Endothelial cell of umbilical vein (primary cell): ENCODE data around the gene HSD17B8. TPM values are rescaled to one million over a fixed set of nuclear protein-coding genes. Genes with fewer than 3 reads are reported as not detected.

Experiments
- BruUV-seq: library from RNA; stranded (reverse); fragments of 400-500 nt; replicated peaks from 2 replicates; lab custom pipeline; 2021; lab: Mats Ljungman, UMichigan
- CTCF ChIA-PET: fragments of 300-600, 350-600 bp; sonication (Branson Sonifier 250); formaldehyde crosslinking; loops from one replicate; lab custom pipeline; 2021; ENCODE audit warnings: antibody characterized with exemption, inconsistent platforms; lab: Charles Lee
- POLR2A ChIA-PET: fragments of 300-600, 350-600 bp; sonication (Branson Sonifier 250); formaldehyde crosslinking; loops from one replicate; lab custom pipeline; 2021; ENCODE audit warnings: antibody characterized with exemption, inconsistent platforms; lab: Charles Lee
- DNase-seq: peaks from one replicate; pipeline ENCODE4 v3.0.0-alpha.2; 2011; ENCODE audit warnings: low read depth, low spot score
- FAIRE-seq: peaks from 2 replicates; lab custom pipeline; 2011; peaks lifted over from hg19 to GRCh38; lab: Jason Lieb, UNC
- H2AFZ ChIP-seq: 2 replicates; pipeline ENCODE4 v1.6.0; 2012; ENCODE audit warnings: low read depth, low read length, control low read depth, inconsistent platforms
- H3K27ac ChIP-seq: 2 replicates; pipeline ENCODE4 v1.5.1; 2011; ENCODE audit warnings: low read depth, mild to moderate bottlenecking, control low read depth, low read length, moderate library complexity; ENCODE audit not compliant: insufficient read depth
- H3K27me3 ChIP-seq, 2 experiments: 2 replicates each; pipeline versions ENCODE4 v1.6.0 to v1.6.1; 2011; ENCODE audit warnings: low read length in 2 of 2, mixed read lengths in 1 of 2; ENCODE audit not compliant: control insufficient read depth in 2 of 2, insufficient read depth in 2 of 2
- H3K36me3 ChIP-seq, 2 experiments: 2 replicates in 1 of 2; 3 replicates in 1 of 2; pipeline ENCODE4 v1.5.1; 2011; ENCODE audit warnings: low read length in 2 of 2, mild to moderate bottlenecking in 1 of 2, moderate library complexity in 1 of 2; ENCODE audit not compliant: control insufficient read depth in 2 of 2, insufficient read depth in 2 of 2; ENCODE audit errors: extremely low read depth in 1 of 2
- H3K4me1 ChIP-seq: 3 replicates; pipeline ENCODE4 v1.5.1; 2011; ENCODE audit warnings: mild to moderate bottlenecking, low read length; ENCODE audit not compliant: control insufficient read depth, insufficient read depth; ENCODE audit errors: extremely low read depth
- H3K4me2 ChIP-seq: 2 replicates; pipeline ENCODE4 v1.6.1; 2011; ENCODE audit warnings: low read length, control low read depth, mixed read lengths; ENCODE audit not compliant: insufficient read depth
- H3K4me3 ChIP-seq, 3 experiments: fragments of 200-600 bp in 1 of 3; sonication (generic), shearing (Covaris generic) in 1 of 3; replicated peaks in 1 of 3; 2 replicates each; pipeline ENCODE4 v1.5.1; 2011 to 2016; ENCODE audit warnings: control low read depth in 3 of 3, low read length in 3 of 3, mild to moderate bottlenecking in 2 of 3, inconsistent platforms in 1 of 3, low read depth in 1 of 3, moderate library complexity in 1 of 3; ENCODE audit not compliant: insufficient read depth in 1 of 3
- H3K79me2 ChIP-seq: 2 replicates; pipeline ENCODE4 v1.6.0; 2012; ENCODE audit warnings: low read length, inconsistent platforms; ENCODE audit not compliant: control insufficient read depth, insufficient read depth
- H3K9ac ChIP-seq: replicated peaks from 2 replicates; pipeline ENCODE3; 2011; ENCODE audit warnings: low read length, control low read depth; ENCODE audit not compliant: insufficient read depth; ENCODE audit errors: extremely low read depth
- H3K9me1 ChIP-seq: replicated peaks from 3 replicates; pipeline ENCODE4 v1.6.0; 2011; ENCODE audit warnings: mild to moderate bottlenecking, low read length; ENCODE audit not compliant: control insufficient read depth, insufficient read depth; ENCODE audit errors: extremely low read depth
- H3K9me3 ChIP-seq: replicated peaks from 2 replicates; pipeline ENCODE4 v1.5.1; 2012; ENCODE audit warnings: low read length, inconsistent platforms; ENCODE audit not compliant: control insufficient read depth, insufficient read depth
- H4K20me1 ChIP-seq: replicated peaks from 2 replicates; pipeline ENCODE3; 2011; ENCODE audit warnings: mild to moderate bottlenecking, low read length; ENCODE audit not compliant: control insufficient read depth, insufficient read depth; ENCODE audit errors: extremely low read depth
- EZH2 ChIP-seq: IDR thresholded peaks from 2 replicates; pipeline ENCODE4 v1.6.1; 2012; ENCODE audit warnings: borderline replicate concordance, low read depth, mild to moderate bottlenecking, moderate library complexity, low read length, inconsistent platforms; ENCODE audit not compliant: severe bottlenecking
- FOS ChIP-seq: IDR thresholded peaks from 2 replicates; pipeline ENCODE4 v1.6.1; 2011; ENCODE audit warnings: mild to moderate bottlenecking, low read length, moderate library complexity, borderline replicate concordance; ENCODE audit not compliant: insufficient read depth
- GATA2 ChIP-seq: IDR thresholded peaks from 2 replicates; pipeline ENCODE4 v1.7.0; 2011; ENCODE audit warnings: low read depth, mild to moderate bottlenecking, moderate library complexity, mixed read lengths, low read length; ENCODE audit not compliant: insufficient read length, insufficient read depth
- JUN ChIP-seq: IDR thresholded peaks from 2 replicates; pipeline ENCODE4 v1.6.1; 2011; ENCODE audit warnings: borderline replicate concordance, low read depth; ENCODE audit not compliant: insufficient read length, insufficient read depth
- MYC ChIP-seq: IDR thresholded peaks from one replicate; pipeline ENCODE4 v1.6.1; 2011; ENCODE audit warnings: mild to moderate bottlenecking, low read depth, low read length
- POLR2A ChIP-seq: IDR thresholded peaks from 2 replicates; pipeline ENCODE4 v1.6.1; 2012; ENCODE audit warnings: low read depth, mild to moderate bottlenecking, control low read depth, low read length
- POLR2AphosphoS5 ChIP-seq: IDR thresholded peaks from 2 replicates; pipeline ENCODE4 v1.6.1; 2012; ENCODE audit warnings: low read depth, mild to moderate bottlenecking, control low read depth, low read length, moderate library complexity; ENCODE audit not compliant: insufficient read depth
- dilution Hi-C: fragments of 300-500 bp; cut with MboI; formaldehyde crosslinking; loops from one replicate; pipeline ENCODE4 v1.15.0; 2019; ENCODE audit warnings: low sequenced_read_pairs; ENCODE audit not compliant: extremely low pct_ligation_motif_present
- intact Hi-C: fragments of 100-400 bp; cut with micrococcal nuclease; formaldehyde crosslinking; loops from one replicate; pipeline ENCODE4 v1.10.0; 2022
- polyA plus RNA-seq, 4 experiments: library from polyadenylated mRNA; depleted of rRNA in 3 of 4; stranded (reverse) in 3 of 4; unstranded in 1 of 4; fragments of >200 nt; gene quantifications; 2 replicates each; pipeline versions ENCODE4 v1.2.1 to v1.2.3, GENCODE V29; 2011 to 2012; ENCODE audit warnings: missing spikeins in 1 of 4
- total RNA-seq: library from RNA; stranded (reverse); gene quantifications from 2 replicates; pipeline ENCODE4 v1.2.3, GENCODE V29; 2021
- TF ChIP-seq, protein P1 (sequence below): IDR thresholded peaks from 2 replicates; pipeline ENCODE4 v1.6.1; 2011; ENCODE audit not compliant: insufficient read depth, insufficient read length
- TF ChIP-seq, protein P2 (sequence below), 2 donors: IDR thresholded peaks; 1 replicate in 1 of 2; 2 replicates in 1 of 2; pipeline ENCODE4 v1.5.1; 2011; ENCODE audit warnings: low read length in 2 of 2, mild to moderate bottlenecking in 2 of 2, moderate library complexity in 2 of 2, control low read depth in 1 of 2, inconsistent platforms in 1 of 2, low read depth in 1 of 2; ENCODE audit not compliant: insufficient read depth in 1 of 2; ENCODE audit errors: extremely low read depth in 1 of 2

The HSD17B8 gene
- total and polyA plus RNA-seq, 2 donors (not counting 3 experiments of a cell fraction or from before 2014, with no cell fraction given): 4.0 to 8.2 TPM

DNA sequence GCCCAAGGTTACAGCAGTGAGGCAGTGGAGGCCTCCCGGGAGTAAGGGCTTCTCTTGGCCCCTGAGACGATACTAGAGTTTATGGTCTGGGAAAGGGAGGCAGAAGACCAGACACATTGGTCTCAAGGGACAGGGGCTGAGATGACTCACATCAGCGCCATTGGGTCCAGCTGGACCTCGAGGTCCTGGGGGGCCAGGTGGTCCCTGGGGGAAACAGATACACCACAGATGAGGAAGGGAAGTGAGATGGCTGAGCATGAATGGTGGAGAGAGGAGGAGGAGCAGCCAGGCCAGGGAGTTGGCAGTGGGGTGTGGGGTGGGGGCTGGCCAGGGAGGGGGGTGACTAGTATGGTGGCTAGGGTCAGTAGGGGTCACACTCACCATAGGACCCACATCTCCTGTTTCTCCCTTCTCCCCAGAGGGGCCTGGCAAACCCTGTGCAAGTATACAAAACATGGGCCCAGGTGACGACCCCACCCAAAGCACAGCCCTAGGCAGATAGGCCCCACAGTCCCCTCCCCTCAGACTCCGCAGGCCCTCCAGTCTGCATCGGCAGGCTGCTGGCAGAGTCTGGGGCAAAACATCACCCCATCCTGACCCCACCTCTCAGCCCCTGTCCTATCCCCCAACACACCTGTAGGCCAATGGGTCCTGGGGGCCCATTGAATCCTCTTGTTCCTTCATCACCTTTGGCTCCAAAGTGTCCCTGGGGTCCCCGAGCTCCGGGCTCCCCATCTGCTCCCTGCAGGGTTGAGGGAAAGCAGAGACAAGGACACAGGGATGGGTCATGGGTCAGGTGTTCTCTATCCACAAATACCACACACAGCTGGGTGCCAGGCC lies 34.1 kb upstream of the HSD17B8 start:
- POLR2A ChIA-PET: no interaction called here
- Histone ChIP-seq H3K4me3 (no peak overlapping the region), H3K4me1 (no peaks in the 10 kb centered on the region), H3K9me3 (no peaks in the 10 kb centered on the region), H3K27ac (no peak overlapping the region), H4K20me1 (no peaks in the 10 kb centered on the region), H3K36me3 (no peaks in the 10 kb centered on the region), H2AFZ (no peak overlapping the region), H3K9me1 (no peaks in the 10 kb centered on the region), H3K9ac (no peak overlapping the region), H3K27me3 (no peaks in the 10 kb centered on the region), H3K4me2 (no peak overlapping the region), H3K79me2 (no peaks in the 10 kb centered on the region)
- CTCF ChIA-PET: interaction anchor here (1.3 kb wide), 1 partner anchor 27 kb away, joined by 3 read pairs; no protein-coding TSS in a partner anchor
- TF ChIP-seq, protein P1, sequence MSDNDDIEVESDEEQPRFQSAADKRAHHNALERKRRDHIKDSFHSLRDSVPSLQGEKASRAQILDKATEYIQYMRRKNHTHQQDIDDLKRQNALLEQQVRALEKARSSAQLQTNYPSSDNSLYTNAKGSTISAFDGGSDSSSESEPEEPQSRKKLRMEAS: no peak
- TF ChIP-seq POLR2AphosphoS5 (no peak), FOS (no peak), GATA2 (no peak), EZH2 (no peak), POLR2A (no peak), MYC (no peak), JUN (no peak)
- TF ChIP-seq, protein P2, sequence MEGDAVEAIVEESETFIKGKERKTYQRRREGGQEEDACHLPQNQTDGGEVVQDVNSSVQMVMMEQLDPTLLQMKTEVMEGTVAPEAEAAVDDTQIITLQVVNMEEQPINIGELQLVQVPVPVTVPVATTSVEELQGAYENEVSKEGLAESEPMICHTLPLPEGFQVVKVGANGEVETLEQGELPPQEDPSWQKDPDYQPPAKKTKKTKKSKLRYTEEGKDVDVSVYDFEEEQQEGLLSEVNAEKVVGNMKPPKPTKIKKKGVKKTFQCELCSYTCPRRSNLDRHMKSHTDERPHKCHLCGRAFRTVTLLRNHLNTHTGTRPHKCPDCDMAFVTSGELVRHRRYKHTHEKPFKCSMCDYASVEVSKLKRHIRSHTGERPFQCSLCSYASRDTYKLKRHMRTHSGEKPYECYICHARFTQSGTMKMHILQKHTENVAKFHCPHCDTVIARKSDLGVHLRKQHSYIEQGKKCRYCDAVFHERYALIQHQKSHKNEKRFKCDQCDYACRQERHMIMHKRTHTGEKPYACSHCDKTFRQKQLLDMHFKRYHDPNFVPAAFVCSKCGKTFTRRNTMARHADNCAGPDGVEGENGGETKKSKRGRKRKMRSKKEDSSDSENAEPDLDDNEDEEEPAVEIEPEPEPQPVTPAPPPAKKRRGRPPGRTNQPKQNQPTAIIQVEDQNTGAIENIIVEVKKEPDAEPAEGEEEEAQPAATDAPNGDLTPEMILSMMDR (IDR thresholded peaks at IDR 0.05; ENCODE audit: extremely low read depth in 1 of 2, insufficient read depth in 1 of 2, low read depth in 1 of 2, low read length in 2 of 2): no peak
- no peak for FAIRE-seq
- dilution Hi-C loops: no loop called here
- no peak for DNase-seq
- BruUV-seq: no TSS peak
- intact Hi-C loops: no loop called here
